Measurements from ENCODE around the gene WDR26.
"Not testable (repeated sequence)": the region's sequence is repeated elsewhere in the genome, so short reads cannot be mapped to it uniquely, and the experiment has no call there.

WDR26 gene

DNA sequence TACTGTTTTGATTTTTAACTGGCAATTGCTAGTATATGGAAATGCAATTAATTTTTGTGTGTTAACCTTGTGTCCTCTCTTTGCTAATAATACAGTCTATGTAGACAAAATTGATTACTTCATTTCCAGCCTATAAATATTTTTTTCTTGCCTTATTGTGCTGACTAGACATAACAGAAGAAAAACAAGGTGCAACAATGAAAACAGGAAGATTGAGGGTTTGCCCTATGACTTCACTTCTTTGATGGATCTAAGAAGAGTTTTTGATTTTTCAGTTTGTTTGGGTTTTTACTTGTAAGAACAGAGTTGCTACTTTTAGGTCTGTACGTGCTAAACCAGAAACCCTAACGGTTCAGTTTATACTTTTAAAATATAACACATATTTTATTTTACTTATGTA lies 86.5 kb downstream of the WDR26 start:
- FAIRE-seq = no peak

DNA sequence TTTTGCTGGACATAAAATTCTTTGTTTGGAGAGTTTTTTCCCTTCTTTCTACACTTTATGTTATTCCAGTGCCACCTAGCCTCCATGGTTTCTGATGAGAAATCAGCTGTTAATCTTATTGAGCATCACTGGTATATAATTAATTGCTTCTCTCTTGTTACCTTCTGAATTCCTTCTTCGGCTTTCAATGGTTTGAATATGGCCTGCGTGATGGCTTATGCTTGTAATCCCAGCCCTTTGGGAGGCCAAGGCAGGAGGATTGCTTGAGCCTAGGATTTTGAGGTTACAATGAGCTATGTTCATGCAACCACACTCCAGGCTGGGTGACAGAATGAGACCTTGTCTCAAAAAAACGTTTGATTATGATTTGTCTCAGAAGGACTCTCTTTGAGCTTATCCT lies 90.9 kb downstream of the WDR26 start:
- FAIRE-seq = no peak

DNA sequence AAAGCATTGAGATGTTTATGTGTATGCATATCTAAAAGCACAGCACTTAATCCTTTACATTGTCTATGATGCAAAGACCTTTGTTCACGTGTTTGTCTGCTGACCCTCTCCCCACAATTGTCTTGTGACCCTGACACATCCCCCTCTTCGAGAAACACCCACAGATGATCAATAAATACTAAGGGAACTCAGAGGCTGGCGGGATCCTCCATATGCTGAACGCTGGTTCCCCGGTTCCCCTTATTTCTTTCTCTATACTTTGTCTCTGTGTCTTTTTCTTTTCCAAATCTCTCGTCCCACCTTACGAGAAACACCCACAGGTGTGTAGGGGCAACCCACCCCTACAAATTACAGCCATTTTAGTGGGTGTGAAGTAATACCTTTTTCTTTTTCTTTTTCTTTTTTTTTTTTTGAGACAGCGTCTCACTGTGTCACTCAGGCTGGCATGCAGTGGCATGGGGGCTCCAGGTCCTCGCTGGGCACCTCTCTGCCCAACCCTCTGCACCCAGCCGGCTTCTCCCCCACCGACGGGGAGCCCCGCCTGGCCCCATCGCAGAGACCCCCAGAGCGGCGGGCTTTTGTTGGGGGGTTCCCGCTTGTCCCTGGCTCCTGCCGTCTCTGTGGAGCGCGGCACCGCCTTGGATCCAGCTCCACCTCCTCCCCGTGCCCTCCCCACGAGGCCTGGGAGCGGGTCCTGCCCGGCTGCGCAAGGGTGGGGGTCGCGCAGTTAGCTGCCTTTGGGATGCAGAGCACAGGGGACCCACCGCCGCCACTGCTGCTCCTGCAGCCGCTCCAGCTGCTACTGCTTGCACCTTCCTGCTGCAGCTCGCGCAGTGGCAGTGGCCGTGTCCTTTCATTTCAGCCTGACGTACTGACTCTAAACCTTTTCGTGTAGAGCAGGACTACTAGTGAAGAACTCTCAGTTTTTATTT lies 93.9 kb downstream of the WDR26 start:
- not testable (repeated sequence) for FAIRE-seq

DNA sequence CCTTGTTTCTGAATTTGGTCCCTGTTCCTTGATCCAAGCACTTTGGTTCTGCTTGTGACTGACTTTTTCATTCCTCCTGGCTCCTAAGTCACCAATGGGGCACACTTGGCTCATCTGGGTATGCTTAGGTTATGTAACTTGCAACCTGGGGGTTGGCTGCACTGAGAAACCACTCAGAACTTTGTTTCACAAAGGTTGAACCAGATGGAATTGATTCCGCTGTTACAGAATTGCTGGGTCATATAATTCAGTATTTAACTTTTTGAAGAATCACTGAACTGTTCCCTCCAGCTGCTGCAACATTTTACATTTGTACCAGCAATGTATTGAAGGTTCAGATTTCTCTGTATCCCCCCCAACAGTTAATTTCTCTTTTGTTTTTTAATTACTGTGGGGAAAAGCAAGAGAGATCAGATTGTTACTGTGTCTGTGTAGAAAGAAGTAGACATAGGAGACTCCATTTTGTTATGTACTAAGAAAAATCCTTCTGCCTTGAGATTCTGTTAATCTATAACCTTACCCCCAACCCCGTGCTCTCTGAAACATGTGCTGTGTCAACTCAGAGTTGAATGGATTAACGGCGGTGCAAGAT lies 95.1 kb downstream of the WDR26 start:
- FAIRE-seq = no peak

DNA sequence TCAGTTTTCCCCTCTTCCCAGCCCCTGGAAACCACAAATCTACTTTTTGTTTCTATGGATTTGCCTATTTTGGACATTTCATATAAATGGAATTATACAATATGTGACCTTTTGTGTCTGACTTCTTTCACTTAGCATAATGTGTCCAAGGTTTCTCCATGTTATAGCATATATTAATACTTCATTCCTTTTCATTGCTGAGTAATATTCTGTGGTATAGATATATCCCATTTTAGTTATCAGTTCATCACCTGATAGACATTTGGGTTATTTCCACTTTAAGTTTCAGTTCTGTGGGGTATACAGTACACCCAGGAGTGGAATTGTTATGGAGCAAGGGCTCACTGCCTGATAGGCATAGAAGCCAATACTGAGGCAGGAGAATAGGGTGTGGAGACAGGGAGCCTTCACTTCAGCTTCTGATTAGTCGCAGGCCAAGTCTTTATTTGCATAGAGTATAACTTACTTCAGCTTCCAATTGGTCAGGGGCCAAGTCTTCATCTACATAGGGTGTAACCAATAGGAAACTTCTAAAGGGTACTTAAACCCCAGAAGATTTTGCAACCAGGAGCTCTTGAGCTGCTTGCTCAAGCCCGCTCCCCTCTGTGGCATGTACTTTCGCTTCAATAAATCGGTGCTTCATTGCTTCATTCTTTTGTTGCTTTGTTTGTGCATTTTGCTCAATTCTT lies 96.3 kb downstream of the WDR26 start:
- no peak for FAIRE-seq

Measured in colon (tissue), 2 donors.